Activated CD8-positive, alpha-beta memory T cell treated with anti-CD3 and anti-CD28 coated beads, Interleukin-2, amount 50 U/mL, for 1 hour (primary cell): ENCODE results near the gene DDX25.

Source experiments
- DNase-seq: peaks from one replicate; pipeline ENCODE4 v3.0.0-alpha.2; 2020; ENCODE audit errors: extremely low read depth

The DDX25 gene

DNA sequence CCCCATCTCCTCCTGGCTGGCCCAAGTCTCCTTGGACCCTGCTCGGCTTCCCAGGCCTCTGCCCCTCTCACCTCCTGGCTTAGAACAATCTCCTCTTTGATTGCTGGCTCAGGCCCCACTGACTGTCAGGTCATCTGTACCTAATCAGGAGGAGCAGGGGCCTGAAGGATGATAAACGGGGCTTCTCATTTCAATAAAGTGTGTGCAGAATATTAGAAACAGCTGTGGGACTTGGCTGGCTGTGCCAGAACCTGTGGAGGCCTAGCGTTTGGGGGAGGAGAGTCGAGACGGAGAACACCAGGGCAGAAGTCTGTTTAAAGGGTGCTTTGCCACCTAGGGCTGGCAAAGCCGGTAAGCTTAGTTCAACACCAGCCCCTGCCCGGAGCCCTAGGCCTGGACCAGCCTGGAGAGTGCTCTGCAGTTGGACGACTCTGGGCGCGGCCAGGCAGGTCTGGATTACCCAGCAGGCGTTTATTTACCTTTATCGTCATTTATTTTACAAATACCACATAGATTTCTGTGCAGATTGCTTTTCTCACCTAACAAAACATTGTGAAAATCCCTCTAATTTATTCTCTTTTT, 31.4 kb downstream of the DDX25 start:
- DNase-seq, result no peak

DNA sequence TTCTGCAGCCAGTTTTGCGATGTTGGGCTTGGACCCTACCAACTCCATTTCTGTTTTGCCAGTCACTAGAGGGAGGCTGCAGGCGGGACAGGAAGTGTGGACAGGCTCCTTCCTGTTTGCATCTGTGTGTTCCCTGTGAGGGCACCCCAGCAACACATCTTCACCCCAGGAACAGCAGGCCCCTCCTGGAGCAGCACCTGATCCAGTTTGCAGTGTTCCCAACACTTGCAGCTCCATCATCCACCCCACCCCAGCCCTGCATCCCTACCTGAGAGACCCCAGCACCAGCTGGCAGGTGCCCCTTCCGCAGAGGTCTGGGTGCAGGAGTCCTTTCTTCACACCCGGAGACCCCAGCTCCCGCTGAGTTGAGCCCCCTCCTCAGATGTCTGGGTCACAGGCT, 34.1 kb downstream of the DDX25 start:
- DNase-seq, result no peak

- no peak for DNase-seq
These were observed 34.8 kb downstream of the DDX25 start for GRCh38 chr11:125939081-125939521.

GRCh38 chr11:125940145-125940544, 35.8 kb downstream of the DDX25 start:
- no peak for DNase-seq

DNA sequence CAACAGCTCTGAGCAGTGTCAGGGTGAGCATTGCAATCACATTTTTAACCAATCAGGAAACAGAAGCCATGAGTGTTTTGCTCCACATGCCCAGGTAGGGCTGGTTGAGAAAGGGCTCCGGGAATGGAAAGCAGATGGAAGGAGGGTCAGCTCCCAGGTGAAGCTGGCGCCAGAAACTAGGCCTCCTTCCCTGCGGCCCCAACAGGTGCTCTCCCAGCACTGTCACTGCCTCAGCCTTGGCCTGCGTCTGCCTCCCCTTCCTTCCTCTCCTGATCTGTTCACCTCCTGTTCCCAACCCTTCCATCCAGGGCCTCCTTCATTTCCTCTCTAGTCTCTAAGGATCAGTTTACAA, 36.9 kb downstream of the DDX25 start:
- no peak for DNase-seq

DNA sequence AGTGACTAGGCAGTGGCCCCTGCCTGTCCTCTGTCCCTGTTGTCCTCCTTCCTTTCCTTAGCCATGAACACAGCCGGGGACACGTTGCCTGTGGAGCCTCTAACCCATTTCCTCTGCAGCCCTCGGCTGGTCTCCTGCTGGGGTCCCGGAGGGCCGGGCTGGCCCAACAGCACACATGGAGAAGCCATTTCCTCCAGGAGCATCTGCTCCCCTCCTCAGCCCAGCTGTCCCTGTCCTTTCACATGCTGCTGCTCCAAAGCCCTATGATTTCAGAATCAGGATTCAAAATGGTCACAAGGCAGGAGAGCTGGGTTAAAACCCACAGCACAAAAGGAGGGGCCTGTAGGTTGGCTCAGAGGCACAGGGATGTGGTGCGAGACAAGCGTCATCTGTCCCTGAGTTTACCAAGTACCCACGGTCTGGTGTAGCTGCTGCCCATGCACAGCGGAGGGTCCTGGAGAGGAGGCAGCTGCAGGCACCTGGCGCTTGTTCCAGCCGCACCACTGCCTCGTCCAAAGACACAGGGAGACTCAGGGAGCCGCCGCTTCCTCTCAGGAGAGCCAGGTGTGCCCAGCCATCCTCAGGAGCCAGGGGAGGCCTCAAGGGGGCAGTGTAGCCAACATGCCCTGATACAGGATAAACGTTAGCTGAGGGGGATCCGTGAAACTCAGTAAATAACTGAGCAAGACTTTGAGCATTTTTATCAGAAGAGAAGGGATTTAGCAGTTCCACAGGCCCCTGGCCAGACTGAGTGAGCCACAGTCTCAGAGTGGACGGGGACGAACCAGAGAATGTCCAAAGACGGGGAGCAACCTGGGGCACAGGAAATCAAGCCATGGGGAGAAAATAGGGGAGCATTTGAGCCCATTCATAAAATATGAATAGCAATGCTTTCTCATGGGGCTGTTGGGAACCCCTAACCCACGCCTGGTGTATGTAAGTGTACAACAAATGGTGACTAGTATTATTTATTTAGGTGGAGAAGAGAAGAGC, 37.6 kb downstream of the DDX25 start:
- no peak for DNase-seq

DNA sequence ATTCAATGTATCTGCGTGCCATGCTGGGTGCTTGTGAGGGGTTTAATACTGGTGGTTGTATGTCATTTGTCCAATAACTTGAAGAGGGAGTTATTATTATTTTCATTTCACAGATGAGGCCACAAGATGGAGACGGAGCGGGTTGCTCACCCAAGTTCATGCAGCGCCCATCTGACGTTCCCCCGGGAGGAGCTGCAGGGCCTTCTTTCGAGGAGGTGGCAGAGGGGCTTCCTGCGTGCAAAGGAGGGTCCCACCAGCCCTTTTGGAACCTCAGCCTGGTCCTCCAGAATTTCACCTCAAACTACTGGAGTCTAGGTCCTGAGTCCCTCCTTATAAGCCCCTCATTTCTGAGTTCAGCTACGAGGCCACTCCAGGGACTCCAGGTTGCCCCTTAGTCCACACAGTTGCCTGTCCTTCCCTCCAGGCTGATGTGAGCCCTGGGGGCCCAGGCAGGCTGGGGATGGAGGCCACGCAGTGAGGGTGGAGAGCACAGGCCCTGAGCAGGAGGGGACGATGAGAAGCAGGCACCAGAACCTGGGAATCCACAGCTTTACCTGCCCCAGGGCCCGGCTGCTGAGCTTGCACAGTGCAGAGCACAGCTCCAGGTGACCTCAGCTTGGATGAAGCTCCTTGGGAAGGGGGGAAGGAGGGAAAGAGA, 38.6 kb downstream of the DDX25 start:
- DNase-seq, result no peak

DNA sequence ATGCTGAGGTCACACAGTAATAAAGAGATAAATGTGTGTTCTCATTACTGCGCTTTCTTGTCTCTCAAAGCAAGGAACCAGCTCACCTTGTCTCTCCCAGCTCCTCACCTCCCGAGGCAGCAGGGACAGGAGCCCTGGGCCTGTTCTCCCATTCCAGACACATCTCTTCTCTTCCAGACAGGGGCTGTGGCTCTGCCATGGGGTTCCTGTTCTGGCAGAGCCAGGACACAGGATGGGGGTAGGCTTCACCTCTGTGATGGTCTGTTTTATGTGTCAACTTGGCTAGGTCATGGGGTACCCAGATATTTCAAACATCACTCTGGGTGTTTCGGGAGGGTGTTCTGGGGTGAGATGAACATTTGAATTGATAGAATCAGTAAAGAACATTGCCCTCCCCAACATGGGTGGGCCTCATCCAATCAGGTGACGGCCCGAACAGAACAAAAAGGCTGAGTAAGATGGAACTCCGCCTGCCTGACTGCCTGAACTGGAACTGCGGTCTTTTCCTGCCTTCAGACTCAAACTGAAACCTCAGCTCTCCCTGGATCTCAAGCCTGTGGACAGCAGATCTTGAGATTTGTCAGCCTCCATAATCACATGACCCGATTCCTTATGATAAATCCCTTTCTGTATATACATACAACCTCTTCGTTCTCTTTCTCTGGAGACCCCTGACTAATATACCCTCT, 39.5 kb downstream of the DDX25 start:
- no peak for DNase-seq

GRCh38 chr11:125944350-125945010, 40.2 kb downstream of the DDX25 start:
- DNase-seq, result no peak

DNA sequence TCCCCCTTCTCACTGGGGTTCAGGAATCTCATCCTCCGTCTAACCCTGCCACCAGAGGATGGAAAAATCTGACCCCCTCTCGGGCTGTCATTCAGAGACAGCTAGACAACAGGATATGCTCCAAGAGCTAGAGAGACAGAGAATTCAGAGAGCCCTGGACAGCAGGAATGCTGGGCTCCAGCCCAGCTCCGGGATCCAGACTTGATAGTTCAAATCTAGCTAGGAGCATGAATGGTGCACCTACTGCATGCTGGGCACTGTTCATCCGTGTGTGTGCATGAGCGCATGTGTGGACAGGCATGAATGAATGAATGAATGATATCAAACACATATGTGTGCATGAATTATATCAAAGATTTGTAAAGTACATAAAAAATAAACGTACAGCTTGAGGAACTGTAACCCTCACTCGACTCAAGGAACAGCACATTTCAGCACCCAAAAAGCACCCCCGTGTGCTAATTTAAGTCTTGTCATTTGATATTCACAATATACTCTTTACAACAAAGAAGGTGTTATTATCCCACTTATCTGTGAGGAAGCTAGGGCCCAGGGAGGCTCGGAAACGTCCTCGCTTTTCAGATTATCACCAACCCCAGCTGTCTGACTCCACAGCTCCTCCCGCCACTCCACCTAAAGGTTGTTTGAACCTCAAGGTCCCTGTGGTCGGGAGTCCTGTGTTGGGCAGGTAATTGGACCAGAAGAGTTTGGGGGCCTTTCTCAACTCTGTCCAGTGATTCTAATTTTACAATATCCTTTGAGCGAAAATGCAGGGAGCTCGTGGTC, 40.9 kb downstream of the DDX25 start:
- no peak for DNase-seq

GRCh38 chr11:125945797-125946520, 41.7 kb downstream of the DDX25 start, which contains the start of gene VSIG10L2:
TSS of gene VSIG10L2 (plus strand) at chr11:125946044. CDS start at chr11:125946056, 12 bp downstream.
- no peak for DNase-seq

DNA sequence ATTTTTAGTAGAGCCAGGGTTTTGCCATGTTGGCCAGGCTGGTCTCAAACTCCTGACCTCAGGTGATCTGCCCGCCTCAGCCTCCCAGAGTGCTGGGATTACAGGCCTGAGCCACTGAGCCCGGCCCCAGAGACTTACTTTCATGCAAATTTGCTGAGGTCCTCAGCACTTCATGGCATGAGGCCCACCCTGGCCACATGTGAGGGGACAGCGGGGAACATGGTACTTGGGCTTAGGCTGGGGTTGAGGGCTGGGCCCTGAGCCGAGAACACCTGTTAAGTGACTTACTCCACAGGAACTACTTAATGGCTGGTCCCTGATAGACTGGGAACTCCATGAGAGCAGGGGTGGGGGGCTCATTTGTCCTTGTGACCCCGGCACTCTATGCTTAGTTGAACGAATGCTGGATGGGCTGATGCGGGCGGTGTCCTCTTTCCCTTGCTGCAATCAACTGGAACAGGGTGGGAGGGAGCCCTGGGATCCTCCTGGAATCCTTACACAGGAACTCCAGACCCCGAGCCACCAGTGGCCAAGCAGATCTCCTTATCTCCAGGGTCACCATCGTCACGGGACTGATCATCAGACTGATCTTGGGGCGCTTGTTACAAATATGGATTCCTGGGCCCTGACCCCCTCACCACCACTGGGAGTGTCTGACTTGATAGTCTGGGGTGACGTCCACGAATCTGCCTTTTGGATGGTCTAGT, 42.6 kb downstream of the DDX25 start:
- no peak for DNase-seq

DNA sequence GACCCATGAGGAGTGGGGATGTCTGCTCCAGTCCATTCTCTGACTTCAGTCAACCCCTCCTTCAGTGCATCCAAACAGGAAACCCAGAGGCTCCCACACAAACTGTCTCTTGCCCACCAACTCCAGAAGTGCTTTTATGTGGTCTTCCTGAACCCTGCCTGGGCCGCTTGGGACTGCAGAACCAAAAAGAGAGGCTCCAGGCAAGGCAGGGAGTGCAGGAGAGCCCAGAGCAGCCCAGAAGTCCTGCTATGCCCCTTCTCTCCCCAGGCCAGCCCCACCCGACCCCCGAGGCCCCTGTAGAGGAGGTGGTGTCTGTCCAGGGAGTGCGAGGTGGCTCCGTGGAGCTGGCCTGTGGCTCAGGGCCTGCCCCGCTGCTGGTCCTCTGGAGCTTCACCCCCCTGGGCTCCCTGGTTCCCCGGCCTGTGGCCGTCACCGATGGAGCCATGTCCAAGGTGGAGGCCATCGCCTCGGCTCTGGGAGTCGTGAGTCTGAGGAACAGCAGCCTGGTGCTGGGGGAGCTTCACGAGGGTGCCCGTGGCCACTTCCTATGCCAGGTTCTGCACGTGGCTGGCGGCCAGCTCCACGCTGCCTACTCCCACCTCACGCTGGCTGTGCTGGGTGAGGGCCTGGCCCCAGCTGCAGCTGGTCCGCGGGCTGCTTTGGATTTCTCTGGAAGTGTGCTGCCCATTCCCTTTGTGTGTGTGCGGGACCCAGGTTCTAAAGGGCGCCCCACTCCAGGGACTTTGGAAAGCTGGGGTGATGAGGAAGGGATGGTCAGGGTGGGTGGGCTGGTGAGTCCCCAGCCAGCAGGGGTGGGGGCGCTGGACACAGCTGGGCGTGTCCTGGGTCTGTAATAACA, 43.3 kb downstream of the DDX25 start:
- DNase-seq, result no peak

- no peak for DNase-seq
These were observed 44.2 kb downstream of the DDX25 start for GRCh38 chr11:125948278-125949051.

- no peak for DNase-seq
These were observed 45.2 kb downstream of the DDX25 start for GRCh38 chr11:125949271-125950177.

DNA sequence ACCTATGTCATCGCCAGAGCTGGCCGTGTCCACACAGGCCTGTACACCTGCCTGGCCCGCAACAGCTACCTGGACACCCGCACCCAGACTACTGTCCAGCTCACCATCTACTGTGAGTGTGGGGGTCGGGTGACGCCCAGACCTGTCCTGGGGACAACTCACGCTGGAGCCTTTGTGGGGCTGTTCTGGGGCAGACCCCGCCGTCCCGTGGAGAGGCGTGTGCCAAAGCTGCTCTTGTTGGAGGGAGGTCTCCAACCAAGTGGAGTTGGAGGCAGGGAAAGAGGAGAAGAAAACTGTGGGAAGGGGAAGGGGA, 45.8 kb downstream of the DDX25 start:
- no peak for DNase-seq
